HepG2 (cell line): ENCODE data around the gene NDOR1. TPM values are rescaled to one million over a fixed set of nuclear protein-coding genes. Genes with fewer than 3 reads are reported as not detected.

Experiments used
- ARNTL ChIP-seq: sonication (generic); formaldehyde crosslinking; IDR thresholded peaks from 2 replicates; pipeline ENCODE4 v1.4.0; 2020; ENCODE audit warnings: mild to moderate bottlenecking, missing genetic modification reagents
- CBX1 ChIP-seq: IDR thresholded peaks from one replicate; pipeline ENCODE4 v1.6.1; 2016; ENCODE audit warnings: antibody characterized with exemption, low read depth
- EZH2 ChIP-seq: conservative IDR thresholded peaks from 2 replicates; pipeline ENCODE4 v1.6.1; 2012; ENCODE audit warnings: mild to moderate bottlenecking, low read depth, low read length, moderate library complexity
- FOSL1 ChIP-seq: sonication (generic); formaldehyde crosslinking; IDR thresholded peaks from 2 replicates; pipeline ENCODE4 v1.9.0; 2021; ENCODE audit warnings: missing genetic modification reagents, borderline replicate concordance
- HCFC1 ChIP-seq: fragments of 150-350 bp; IDR thresholded peaks from 2 replicates; pipeline ENCODE4 v1.6.1; 2014; ENCODE audit warnings: low read depth, low read length
- MTA1 ChIP-seq: sonication (generic); formaldehyde crosslinking; IDR thresholded peaks from 2 replicates; pipeline ENCODE4 v1.4.0; 2020; ENCODE audit warnings: missing genetic modification reagents, mild to moderate bottlenecking, borderline replicate concordance
- MZF1 ChIP-seq: sonication (generic); formaldehyde crosslinking; IDR thresholded peaks from 2 replicates; pipeline ENCODE4 v1.8.1; 2023; ENCODE audit warnings: mild to moderate bottlenecking, missing genetic modification reagents, borderline replicate concordance
- NFYC ChIP-seq: IDR thresholded peaks from 2 replicates; pipeline ENCODE4 v1.6.1; 2016; ENCODE audit warnings: missing genetic modification reagents, missing compliant biosample characterization
- ONECUT2 ChIP-seq: sonication (generic); formaldehyde crosslinking; IDR thresholded peaks from 2 replicates; pipeline ENCODE4 v1.4.0; 2020; ENCODE audit warnings: missing genetic modification reagents
- RARG ChIP-seq: sonication (generic); formaldehyde crosslinking; IDR thresholded peaks from 2 replicates; pipeline ENCODE4 v1.4.0; 2020; ENCODE audit warnings: low read depth, mild to moderate bottlenecking, missing genetic modification reagents
- TP53 ChIP-seq: sonication (generic); formaldehyde crosslinking; conservative IDR thresholded peaks from 2 replicates; pipeline ENCODE4 v1.4.0; 2020; ENCODE audit warnings: missing genetic modification reagents
- ZFP1 ChIP-seq: IDR thresholded peaks from 2 replicates; pipeline ENCODE4 v1.6.1; 2016
- ZNF354B ChIP-seq: sonication (generic); formaldehyde crosslinking; IDR thresholded peaks from 2 replicates; pipeline ENCODE4 v1.8.0; 2022; ENCODE audit warnings: mild to moderate bottlenecking, missing genetic modification reagents
- ZNF510 ChIP-seq: sonication (generic); formaldehyde crosslinking; IDR thresholded peaks from 2 replicates; pipeline ENCODE4 v1.4.0; 2020; ENCODE audit warnings: low read depth, mild to moderate bottlenecking, missing genetic modification reagents
- ZNF629 ChIP-seq: sonication (generic); formaldehyde crosslinking; conservative IDR thresholded peaks from 2 replicates; pipeline ENCODE4 v1.5.0; 2020; ENCODE audit warnings: missing genetic modification reagents
- ZNF644 ChIP-seq: IDR thresholded peaks from 2 replicates; pipeline ENCODE4 v1.6.1; 2016; ENCODE audit warnings: low read depth
- ZSCAN12 ChIP-seq: sonication (generic); formaldehyde crosslinking; IDR thresholded peaks from 2 replicates; pipeline ENCODE4 v1.9.0; 2021; ENCODE audit warnings: mild to moderate bottlenecking, missing genetic modification reagents
- polyA plus RNA-seq, 8 experiments: library from polyadenylated mRNA; depleted of rRNA in 3 of 8; stranded (reverse) in 7 of 8; unstranded in 1 of 8; fragments of >200 nt; fragmentation: Illumina TruSeq in 4 of 8; extraction: Trizol in 4 of 8; gene quantifications; 2 replicates each; pipeline versions ENCODE4 v1.2.1 to v1.2.3, GENCODE V29; 2011 to 2016; ENCODE audit warnings: low read depth in 4 of 8, missing spikeins in 1 of 8, mixed read lengths in 1 of 8; ENCODE audit not compliant: insufficient read depth in 1 of 8
- total RNA-seq, 5 experiments: library from RNA; depleted of rRNA; stranded (reverse); fragments of >200 nt; fragmentation: Illumina TruSeq; extraction: Trizol; gene quantifications; 2 replicates each; pipeline ENCODE4 v1.2.3, GENCODE V29; 2016; ENCODE audit warnings: low read depth in 1 of 5
- TF ChIP-seq, protein P1 (sequence below): sonication (generic); formaldehyde crosslinking; IDR thresholded peaks from 2 replicates; pipeline ENCODE4 v1.5.1; 2020; ENCODE audit warnings: mild to moderate bottlenecking, missing genetic modification reagents, moderate library complexity
- TF ChIP-seq, protein P2 (sequence below): IDR thresholded peaks from 2 replicates; pipeline ENCODE4 v1.6.1; 2018; ENCODE audit warnings: missing genetic modification reagents
- TF ChIP-seq, protein P3 (sequence below): sonication (generic); formaldehyde crosslinking; IDR thresholded peaks from 2 replicates; pipeline ENCODE4 v1.4.0; 2020; ENCODE audit warnings: mild to moderate bottlenecking, missing genetic modification reagents
- TF ChIP-seq, protein P4 (sequence below): sonication (generic); formaldehyde crosslinking; IDR thresholded peaks from 2 replicates; pipeline ENCODE4 v1.4.0; 2020; ENCODE audit warnings: missing genetic modification reagents
- TF ChIP-seq, protein P5 (sequence below): sonication (generic); formaldehyde crosslinking; conservative IDR thresholded peaks from 2 replicates; pipeline ENCODE4 v1.8.0; 2022; ENCODE audit warnings: missing genetic modification reagents

Gene NDOR1
- total and polyA plus RNA-seq, 2 of the 13 experiments (the other 11 are each of a cell fraction or from before 2014, with no cell fraction given) = 3.6 to 8.7 TPM

DNA sequence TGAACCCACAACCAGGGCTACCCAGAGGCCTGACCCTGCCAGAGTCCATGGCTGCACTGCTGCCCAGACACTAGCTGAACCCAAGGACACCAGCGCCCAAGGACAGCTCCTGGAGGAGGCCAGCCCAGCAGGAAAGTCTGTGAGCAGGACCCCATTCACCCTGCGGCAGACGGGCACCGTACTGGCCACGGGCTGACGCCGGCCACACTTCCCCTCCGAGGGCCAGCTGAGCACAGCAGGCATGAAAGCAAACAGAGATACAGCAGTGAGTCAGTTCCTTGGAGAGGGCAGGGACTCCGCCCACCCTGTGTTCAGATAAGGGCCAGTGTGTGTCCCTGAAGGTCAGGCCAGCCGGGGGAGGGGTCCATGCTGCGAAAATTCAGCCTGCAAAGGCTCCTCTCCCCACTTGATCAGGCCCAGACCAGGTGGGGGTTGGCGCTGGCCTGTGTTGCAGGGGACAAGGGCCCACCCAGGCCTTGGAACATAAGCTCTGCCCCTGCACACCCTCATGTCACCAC is 13.3 kb downstream of the NDOR1 start (continued):
- TF ChIP-seq ONECUT2 (CRISPR knock-in tag) = no peak
- TF ChIP-seq ZNF644 (CRISPR knock-in tag) = no peak
- TF ChIP-seq, protein P1, sequence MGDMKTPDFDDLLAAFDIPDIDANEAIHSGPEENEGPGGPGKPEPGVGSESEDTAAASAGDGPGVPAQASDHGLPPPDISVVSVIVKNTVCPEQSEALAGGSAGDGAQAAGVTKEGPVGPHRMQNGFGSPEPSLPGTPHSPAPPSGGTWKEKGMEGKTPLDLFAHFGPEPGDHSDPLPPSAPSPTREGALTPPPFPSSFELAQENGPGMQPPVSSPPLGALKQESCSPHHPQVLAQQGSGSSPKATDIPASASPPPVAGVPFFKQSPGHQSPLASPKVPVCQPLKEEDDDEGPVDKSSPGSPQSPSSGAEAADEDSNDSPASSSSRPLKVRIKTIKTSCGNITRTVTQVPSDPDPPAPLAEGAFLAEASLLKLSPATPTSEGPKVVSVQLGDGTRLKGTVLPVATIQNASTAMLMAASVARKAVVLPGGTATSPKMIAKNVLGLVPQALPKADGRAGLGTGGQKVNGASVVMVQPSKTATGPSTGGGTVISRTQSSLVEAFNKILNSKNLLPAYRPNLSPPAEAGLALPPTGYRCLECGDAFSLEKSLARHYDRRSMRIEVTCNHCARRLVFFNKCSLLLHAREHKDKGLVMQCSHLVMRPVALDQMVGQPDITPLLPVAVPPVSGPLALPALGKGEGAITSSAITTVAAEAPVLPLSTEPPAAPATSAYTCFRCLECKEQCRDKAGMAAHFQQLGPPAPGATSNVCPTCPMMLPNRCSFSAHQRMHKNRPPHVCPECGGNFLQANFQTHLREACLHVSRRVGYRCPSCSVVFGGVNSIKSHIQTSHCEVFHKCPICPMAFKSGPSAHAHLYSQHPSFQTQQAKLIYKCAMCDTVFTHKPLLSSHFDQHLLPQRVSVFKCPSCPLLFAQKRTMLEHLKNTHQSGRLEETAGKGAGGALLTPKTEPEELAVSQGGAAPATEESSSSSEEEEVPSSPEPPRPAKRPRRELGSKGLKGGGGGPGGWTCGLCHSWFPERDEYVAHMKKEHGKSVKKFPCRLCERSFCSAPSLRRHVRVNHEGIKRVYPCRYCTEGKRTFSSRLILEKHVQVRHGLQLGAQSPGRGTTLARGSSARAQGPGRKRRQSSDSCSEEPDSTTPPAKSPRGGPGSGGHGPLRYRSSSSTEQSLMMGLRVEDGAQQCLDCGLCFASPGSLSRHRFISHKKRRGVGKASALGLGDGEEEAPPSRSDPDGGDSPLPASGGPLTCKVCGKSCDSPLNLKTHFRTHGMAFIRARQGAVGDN (CRISPR knock-in tag) = peak; percentile 77
- TF ChIP-seq HCFC1 = no peak
- TF ChIP-seq, protein P2, sequence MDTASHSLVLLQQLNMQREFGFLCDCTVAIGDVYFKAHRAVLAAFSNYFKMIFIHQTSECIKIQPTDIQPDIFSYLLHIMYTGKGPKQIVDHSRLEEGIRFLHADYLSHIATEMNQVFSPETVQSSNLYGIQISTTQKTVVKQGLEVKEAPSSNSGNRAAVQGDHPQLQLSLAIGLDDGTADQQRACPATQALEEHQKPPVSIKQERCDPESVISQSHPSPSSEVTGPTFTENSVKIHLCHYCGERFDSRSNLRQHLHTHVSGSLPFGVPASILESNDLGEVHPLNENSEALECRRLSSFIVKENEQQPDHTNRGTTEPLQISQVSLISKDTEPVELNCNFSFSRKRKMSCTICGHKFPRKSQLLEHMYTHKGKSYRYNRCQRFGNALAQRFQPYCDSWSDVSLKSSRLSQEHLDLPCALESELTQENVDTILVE (CRISPR knock-in tag) = peak; percentile 49; the same call in 1 of the 2 replicates
- TF ChIP-seq, protein P3, sequence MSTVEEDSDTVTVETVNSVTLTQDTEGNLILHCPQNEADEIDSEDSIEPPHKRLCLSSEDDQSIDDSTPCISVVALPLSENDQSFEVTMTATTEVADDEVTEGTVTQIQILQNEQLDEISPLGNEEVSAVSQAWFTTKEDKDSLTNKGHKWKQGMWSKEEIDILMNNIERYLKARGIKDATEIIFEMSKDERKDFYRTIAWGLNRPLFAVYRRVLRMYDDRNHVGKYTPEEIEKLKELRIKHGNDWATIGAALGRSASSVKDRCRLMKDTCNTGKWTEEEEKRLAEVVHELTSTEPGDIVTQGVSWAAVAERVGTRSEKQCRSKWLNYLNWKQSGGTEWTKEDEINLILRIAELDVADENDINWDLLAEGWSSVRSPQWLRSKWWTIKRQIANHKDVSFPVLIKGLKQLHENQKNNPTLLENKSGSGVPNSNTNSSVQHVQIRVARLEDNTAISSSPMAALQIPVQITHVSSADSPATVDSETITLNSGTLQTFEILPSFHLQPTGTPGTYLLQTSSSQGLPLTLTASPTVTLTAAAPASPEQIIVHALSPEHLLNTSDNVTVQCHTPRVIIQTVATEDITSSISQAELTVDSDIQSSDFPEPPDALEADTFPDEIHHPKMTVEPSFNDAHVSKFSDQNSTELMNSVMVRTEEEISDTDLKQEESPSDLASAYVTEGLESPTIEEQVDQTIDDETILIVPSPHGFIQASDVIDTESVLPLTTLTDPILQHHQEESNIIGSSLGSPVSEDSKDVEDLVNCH = no peak
- no peak for TF ChIP-seq ZFP1 (CRISPR knock-in tag)
- TF ChIP-seq MZF1 (CRISPR knock-in tag) = no peak
- TF ChIP-seq, protein P4, sequence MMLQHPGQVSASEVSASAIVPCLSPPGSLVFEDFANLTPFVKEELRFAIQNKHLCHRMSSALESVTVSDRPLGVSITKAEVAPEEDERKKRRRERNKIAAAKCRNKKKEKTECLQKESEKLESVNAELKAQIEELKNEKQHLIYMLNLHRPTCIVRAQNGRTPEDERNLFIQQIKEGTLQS = peak; percentile 47; the same call in 1 of the 2 replicates
- TF ChIP-seq NFYC (CRISPR knock-in tag) = 0 out of 2 replicates have a peak, but pooled peaks have one; percentile 33
- no peak for TF ChIP-seq TP53 (CRISPR knock-in tag)
- no peak; the same call in 1 of the 2 replicates for TF ChIP-seq ARNTL (CRISPR knock-in tag)
- no peak for TF ChIP-seq EZH2
- TF ChIP-seq FOSL1 (CRISPR knock-in tag) = peak; percentile 86
- no peak for TF ChIP-seq ZSCAN12
- TF ChIP-seq, protein P5, sequence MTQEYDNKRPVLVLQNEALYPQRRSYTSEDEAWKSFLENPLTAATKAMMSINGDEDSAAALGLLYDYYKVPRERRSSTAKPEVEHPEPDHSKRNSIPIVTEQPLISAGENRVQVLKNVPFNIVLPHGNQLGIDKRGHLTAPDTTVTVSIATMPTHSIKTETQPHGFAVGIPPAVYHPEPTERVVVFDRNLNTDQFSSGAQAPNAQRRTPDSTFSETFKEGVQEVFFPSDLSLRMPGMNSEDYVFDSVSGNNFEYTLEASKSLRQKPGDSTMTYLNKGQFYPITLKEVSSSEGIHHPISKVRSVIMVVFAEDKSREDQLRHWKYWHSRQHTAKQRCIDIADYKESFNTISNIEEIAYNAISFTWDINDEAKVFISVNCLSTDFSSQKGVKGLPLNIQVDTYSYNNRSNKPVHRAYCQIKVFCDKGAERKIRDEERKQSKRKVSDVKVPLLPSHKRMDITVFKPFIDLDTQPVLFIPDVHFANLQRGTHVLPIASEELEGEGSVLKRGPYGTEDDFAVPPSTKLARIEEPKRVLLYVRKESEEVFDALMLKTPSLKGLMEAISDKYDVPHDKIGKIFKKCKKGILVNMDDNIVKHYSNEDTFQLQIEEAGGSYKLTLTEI (CRISPR knock-in tag) = no peak
- peak; percentile 50 for TF ChIP-seq CBX1
- TF ChIP-seq ZNF510 (CRISPR knock-in tag) = no peak
- TF ChIP-seq ZNF354B = no peak
- no peak for TF ChIP-seq RARG
- peak; percentile 83; the same call in 1 of the 2 replicates for TF ChIP-seq MTA1 (CRISPR knock-in tag)
- TF ChIP-seq ZNF629 = peak; percentile 26; the same call in 1 of the 2 replicates
